ENCODE measurements around the gene SMIM45.

SMIM45 gene

GRCh38 chr22:41966225-41966606 is 14.3 kb downstream of the SMIM45 start:
- Histone ChIP-seq H3K27ac (ENCODE audit: low read length) (no peak overlapping the region), H3K27me3 (ENCODE audit: insufficient read depth, low read length) (no peaks in the 10 kb centered on the region), H3K36me3 (ENCODE audit: insufficient read depth, low read depth, low read length) (no peaks in the 10 kb centered on the region), H3K9me3 (ENCODE audit: insufficient read depth, low read depth, low read length) (no peaks in the 10 kb centered on the region), H3K4me3 (ENCODE audit: low read length) (no peak overlapping the region), H3K9ac (ENCODE audit: low read depth, low read length) (no peak overlapping the region), H3K4me1 (ENCODE audit: insufficient read depth, low read length) (peaks cover 4% of the 10 kb centered on the region; the same call in 1 of the 2 replicates)

- no peaks in the 10 kb centered on the region for H3K36me3 ChIP-seq (ENCODE audit: insufficient read depth, low read depth, low read length)
- no peak overlapping the region for H3K4me3 ChIP-seq (ENCODE audit: low read length)
- H3K9me3 ChIP-seq (ENCODE audit: insufficient read depth, low read depth, low read length): no peaks in the 10 kb centered on the region
- no peak overlapping the region for H3K27ac ChIP-seq (ENCODE audit: low read length)
- no peaks in the 10 kb centered on the region for H3K27me3 ChIP-seq (ENCODE audit: insufficient read depth, low read length)
- peaks cover 4% of the 10 kb centered on the region; the same call in 1 of the 2 replicates for H3K4me1 ChIP-seq (ENCODE audit: insufficient read depth, low read length)
- H3K9ac ChIP-seq (ENCODE audit: low read depth, low read length): no peak overlapping the region
Observed at GRCh38 chr22:41966607-41967240, 14.8 kb downstream of the SMIM45 start.

GRCh38 chr22:41968601-41969000 is 16.7 kb downstream of the SMIM45 start:
- H3K9ac ChIP-seq (ENCODE audit: low read depth, low read length): no peak overlapping the region
- H3K4me1 ChIP-seq (ENCODE audit: insufficient read depth, low read length): peaks cover 2% of the 10 kb centered on the region; the same call in 1 of the 2 replicates
- H3K36me3 ChIP-seq (ENCODE audit: insufficient read depth, low read depth, low read length): no peaks in the 10 kb centered on the region
- no peak overlapping the region for H3K27ac ChIP-seq (ENCODE audit: low read length)
- no peak overlapping the region for H3K4me3 ChIP-seq (ENCODE audit: low read length)
- H3K27me3 ChIP-seq (ENCODE audit: insufficient read depth, low read length): peaks cover 11% of the 10 kb centered on the region; the same call in 1 of the 2 replicates
- no peaks in the 10 kb centered on the region for H3K9me3 ChIP-seq (ENCODE audit: insufficient read depth, low read depth, low read length)

- H3K4me3 ChIP-seq (ENCODE audit: low read length): no peak within 1 kb of the TSS
- no peaks in the 10 kb centered on the region for H3K9me3 ChIP-seq (ENCODE audit: insufficient read depth, low read depth, low read length)
- H3K9ac ChIP-seq (ENCODE audit: low read depth, low read length): no peak within 1 kb of the TSS
- H3K4me1 ChIP-seq (ENCODE audit: insufficient read depth, low read length): no peaks in the 10 kb centered on the region; the same call in 1 of the 2 replicates
- no peak within 1 kb of the TSS for H3K27ac ChIP-seq (ENCODE audit: low read length)
- H3K36me3 ChIP-seq (ENCODE audit: insufficient read depth, low read depth, low read length): no peaks in the 10 kb centered on the region
- H3K27me3 ChIP-seq (ENCODE audit: insufficient read depth, low read length): peaks cover 11% of the 10 kb centered on the region; the same call in 1 of the 2 replicates
Observed at GRCh38 chr22:41969110-41969646, 17.2 kb downstream of the SMIM45 start, which contains the start of gene SEPTIN3. Gene SEPTIN3, plus strand, starts transcription at chr22:41969443. Its CDS starts 2,050 bp downstream, at chr22:41971493.

GRCh38 chr22:41970601-41971000 is 18.7 kb downstream of the SMIM45 start:
- Histone ChIP-seq H3K36me3 (ENCODE audit: insufficient read depth, low read depth, low read length) (no peaks in the 10 kb centered on the region), H3K4me3 (ENCODE audit: low read length) (no peak overlapping the region), H3K9ac (ENCODE audit: low read depth, low read length) (no peak overlapping the region)

GRCh38 chr22:41971431-41971830 is 19.5 kb downstream of the SMIM45 start:
- H3K27me3 ChIP-seq (ENCODE audit: insufficient read depth, low read length): peaks cover 31% of the 10 kb centered on the region
- no peaks in the 10 kb centered on the region for H3K36me3 ChIP-seq (ENCODE audit: insufficient read depth, low read depth, low read length)
- no peaks in the 10 kb centered on the region; the same call in 1 of the 2 replicates for H3K4me1 ChIP-seq (ENCODE audit: insufficient read depth, low read length)
- no peaks in the 10 kb centered on the region for H3K9me3 ChIP-seq (ENCODE audit: insufficient read depth, low read depth, low read length)
- no peak overlapping the region for H3K9ac ChIP-seq (ENCODE audit: low read depth, low read length)
- no peak overlapping the region for H3K27ac ChIP-seq (ENCODE audit: low read length)
- H3K4me3 ChIP-seq (ENCODE audit: low read length): no peak overlapping the region

More at GRCh38 chr22:41970601-41971000, 18.7 kb downstream of the SMIM45 start:
- Histone ChIP-seq H3K9me3 (ENCODE audit: insufficient read depth, low read depth, low read length) (no peaks in the 10 kb centered on the region), H3K4me1 (ENCODE audit: insufficient read depth, low read length) (no peaks in the 10 kb centered on the region; the same call in 1 of the 2 replicates), H3K27ac (ENCODE audit: low read length) (no peak overlapping the region), H3K27me3 (ENCODE audit: insufficient read depth, low read length) (peaks cover 22% of the 10 kb centered on the region)

GRCh38 chr22:41974691-41975290 is 22.8 kb downstream of the SMIM45 start:
- H3K27me3 ChIP-seq (ENCODE audit: insufficient read depth, low read length): peaks cover 37% of the 10 kb centered on the region
- H3K9me3 ChIP-seq (ENCODE audit: insufficient read depth, low read depth, low read length): no peaks in the 10 kb centered on the region
- peaks cover 11% of the 10 kb centered on the region; the same call in 1 of the 2 replicates for H3K4me1 ChIP-seq (ENCODE audit: insufficient read depth, low read length)
- no peaks in the 10 kb centered on the region for H3K36me3 ChIP-seq (ENCODE audit: insufficient read depth, low read depth, low read length)
- H3K4me3 ChIP-seq (ENCODE audit: low read length): no peak overlapping the region
- H3K9ac ChIP-seq (ENCODE audit: low read depth, low read length): no peak overlapping the region
- H3K27ac ChIP-seq (ENCODE audit: low read length): no peak overlapping the region

GRCh38 chr22:41975299-41976069 is 23.5 kb downstream of the SMIM45 start:
- Histone ChIP-seq H3K9ac (ENCODE audit: low read depth, low read length) (no peak overlapping the region), H3K27me3 (ENCODE audit: insufficient read depth, low read length) (peaks cover 37% of the 10 kb centered on the region), H3K36me3 (ENCODE audit: insufficient read depth, low read depth, low read length) (no peaks in the 10 kb centered on the region), H3K4me1 (ENCODE audit: insufficient read depth, low read length) (peaks cover 11% of the 10 kb centered on the region; the same call in 1 of the 2 replicates), H3K4me3 (ENCODE audit: low read length) (no peak overlapping the region), H3K27ac (ENCODE audit: low read length) (no peak overlapping the region), H3K9me3 (ENCODE audit: insufficient read depth, low read depth, low read length) (no peaks in the 10 kb centered on the region)

- Histone ChIP-seq H3K27ac (ENCODE audit: low read length) (no peak overlapping the region), H3K36me3 (ENCODE audit: insufficient read depth, low read depth, low read length) (0 out of 2 replicates have a peak, but pooled peaks cover under 1% of the 10 kb centered on the region), H3K9me3 (ENCODE audit: insufficient read depth, low read depth, low read length) (no peaks in the 10 kb centered on the region), H3K4me1 (ENCODE audit: insufficient read depth, low read length) (peaks cover 11% of the 10 kb centered on the region; the same call in 1 of the 2 replicates), H3K9ac (ENCODE audit: low read depth, low read length) (peak overlapping the region; percentile 53; the same call in 1 of the 2 replicates), H3K4me3 (ENCODE audit: low read length) (peak overlapping the region; percentile 61), H3K27me3 (ENCODE audit: insufficient read depth, low read length) (peaks cover 37% of the 10 kb centered on the region)
Observed at GRCh38 chr22:41976070-41976901, 24.3 kb downstream of the SMIM45 start.

- Histone ChIP-seq H3K4me1 (ENCODE audit: insufficient read depth, low read length) (peaks cover 11% of the 10 kb centered on the region; the same call in 1 of the 2 replicates), H3K36me3 (ENCODE audit: insufficient read depth, low read depth, low read length) (peaks cover 8% of the 10 kb centered on the region; the same call in 1 of the 2 replicates), H3K9ac (ENCODE audit: low read depth, low read length) (peak overlapping the region; percentile 71; the same call in 1 of the 2 replicates), H3K4me3 (ENCODE audit: low read length) (peak overlapping the region; percentile 92), H3K9me3 (ENCODE audit: insufficient read depth, low read depth, low read length) (no peaks in the 10 kb centered on the region), H3K27me3 (ENCODE audit: insufficient read depth, low read length) (peaks cover 35% of the 10 kb centered on the region), H3K27ac (ENCODE audit: low read length) (no peak overlapping the region)
Observed at GRCh38 chr22:41976961-41977566, 25.1 kb downstream of the SMIM45 start.

Measured in iPS-20b (cell line).